HepG2 (cell line): ENCODE measurements around the gene LNPK. TPM values are rescaled to one million over a fixed set of nuclear protein-coding genes. Genes with fewer than 3 reads are reported as not detected.

Experiments
- ATAC-seq: fragments of 200-7000 bp; cut with Tn5 transposase; 3 replicates; pipeline ENCODE4 v1.9.1; 2020; ENCODE audit warnings: mild to moderate bottlenecking, moderate library complexity
- BruUV-seq: library from RNA; stranded (reverse); fragments of 400-500 nt; replicated peaks from 2 replicates; lab custom pipeline; 2021; lab: Mats Ljungman, UMichigan
- CTCF ChIA-PET: fragments of 300-600 bp; formaldehyde crosslinking; extraction: SDS; loops from one replicate; lab custom pipeline; 2021; ENCODE audit warnings: low total read pairs, inconsistent platforms, low intra/inter-chr PET ratio; lab: Yijun Ruan, JAX
- POLR2A ChIA-PET: fragments of 350-600 bp; sonication (Branson Sonifier 250); formaldehyde crosslinking; loops from one replicate; lab custom pipeline; 2020; ENCODE audit warnings: antibody characterized with exemption, inconsistent platforms; lab: Yijun Ruan, JAX
- DNase-seq: peaks from one replicate; pipeline ENCODE4 v3.0.0-alpha.2; 2015; ENCODE audit warnings: low spot score
- FAIRE-seq: peaks from 3 replicates; lab custom pipeline; 2011; peaks lifted over from hg19 to GRCh38; lab: Jason Lieb, UNC
- H2AFZ ChIP-seq: one replicate; pipeline ENCODE4 v1.6.1; 2011; ENCODE audit warnings: low read length, inconsistent platforms
- H3K27ac ChIP-seq: fragments of 300-600 bp; 3 replicates; pipeline ENCODE4 v1.8.0; 2011; ENCODE audit warnings: mixed run types, mild to moderate bottlenecking, mixed read lengths, low read length, inconsistent platforms; ENCODE audit not compliant: insufficient read depth; ENCODE audit errors: extremely low read length
- H3K27me3 ChIP-seq, 2 experiments: fragments of 200-600 bp in 1 of 2; 2 replicates in 1 of 2; 3 replicates in 1 of 2; pipeline versions ENCODE4 v1.6.0 to v1.8.0; 2011; ENCODE audit warnings: low read length in 2 of 2, mild to moderate bottlenecking in 2 of 2, moderate library complexity in 2 of 2, inconsistent platforms in 1 of 2; ENCODE audit not compliant: insufficient read depth in 2 of 2, control insufficient read depth in 1 of 2
- H3K36me3 ChIP-seq, 2 experiments: fragments of 200-600 bp in 1 of 2; replicated peaks in 1 of 2; 2 replicates in 1 of 2; 3 replicates in 1 of 2; pipeline versions ENCODE4 v1.5.1 to v1.8.0; 2011; ENCODE audit warnings: low read length in 2 of 2, inconsistent platforms in 1 of 2; ENCODE audit not compliant: insufficient read depth in 2 of 2, control insufficient read depth in 1 of 2
- H3K4me1 ChIP-seq: 2 replicates; pipeline ENCODE4 v1.5.1; 2012; ENCODE audit warnings: low read length, inconsistent platforms; ENCODE audit not compliant: insufficient read depth
- H3K4me2 ChIP-seq: 2 replicates; pipeline ENCODE4 v1.6.0; 2011; ENCODE audit warnings: low read depth, low read length, inconsistent platforms
- H3K4me3 ChIP-seq, 3 experiments: fragments of 200-600 bp in 1 of 3; sonication (generic), shearing (Covaris generic) in 1 of 3; replicated peaks in 1 of 3; 2 replicates each; pipeline ENCODE4 v1.5.1; 2011 to 2016; ENCODE audit warnings: low read length in 3 of 3, inconsistent platforms in 2 of 3, low read depth in 2 of 3, mild to moderate bottlenecking in 2 of 3, control low read depth in 1 of 3, mixed read lengths in 1 of 3; ENCODE audit not compliant: insufficient read depth in 1 of 3
- H3K79me2 ChIP-seq: one replicate; pipeline ENCODE4 v1.6.1; 2011; ENCODE audit warnings: low read length, inconsistent platforms; ENCODE audit not compliant: insufficient read depth
- H3K9ac ChIP-seq: 2 replicates; pipeline ENCODE4 v1.6.0; 2011; ENCODE audit warnings: mild to moderate bottlenecking, low read depth, low read length, inconsistent platforms; ENCODE audit not compliant: insufficient read depth
- H3K9me3 ChIP-seq: 2 replicates; pipeline ENCODE4 v1.5.1; 2012; ENCODE audit warnings: mild to moderate bottlenecking, low read length
- H4K20me1 ChIP-seq: 2 replicates; pipeline ENCODE4 v1.6.0; 2011; ENCODE audit warnings: inconsistent platforms, mild to moderate bottlenecking, low read length, moderate library complexity; ENCODE audit not compliant: insufficient read depth
- MAFG ChIP-seq: sonication (generic); formaldehyde crosslinking; IDR thresholded peaks from 2 replicates; pipeline ENCODE4 v1.5.1; 2020; ENCODE audit warnings: mild to moderate bottlenecking, missing genetic modification reagents
- NCOA5 ChIP-seq: sonication (generic); formaldehyde crosslinking; IDR thresholded peaks from 2 replicates; pipeline ENCODE4 v1.4.0; 2020; ENCODE audit warnings: missing genetic modification reagents
- NR0B2 ChIP-seq: sonication (generic); formaldehyde crosslinking; IDR thresholded peaks from 2 replicates; pipeline ENCODE4 v1.4.0; 2020; ENCODE audit warnings: mild to moderate bottlenecking, missing genetic modification reagents
- PAXIP1 ChIP-seq: sonication (generic); formaldehyde crosslinking; conservative IDR thresholded peaks from 2 replicates; pipeline ENCODE4 v1.4.0; 2020; ENCODE audit warnings: mild to moderate bottlenecking, missing genetic modification reagents, moderate library complexity
- ZNF10 ChIP-seq: sonication (generic); formaldehyde crosslinking; IDR thresholded peaks from 2 replicates; pipeline ENCODE4 v1.4.0; 2020; ENCODE audit warnings: mild to moderate bottlenecking, low read depth, missing genetic modification reagents, borderline replicate concordance
- ZNF205 ChIP-seq: IDR thresholded peaks from 2 replicates; pipeline ENCODE4 v1.6.1; 2018; ENCODE audit warnings: missing biosample characterization, missing genetic modification reagents
- ZNF510 ChIP-seq: sonication (generic); formaldehyde crosslinking; IDR thresholded peaks from 2 replicates; pipeline ENCODE4 v1.4.0; 2020; ENCODE audit warnings: low read depth, mild to moderate bottlenecking, missing genetic modification reagents
- ZNF562 ChIP-seq: sonication (generic); formaldehyde crosslinking; IDR thresholded peaks from 2 replicates; pipeline ENCODE4 v1.8.0; 2022; ENCODE audit warnings: missing genetic modification reagents, borderline replicate concordance
- ZNF780A ChIP-seq: sonication (generic); formaldehyde crosslinking; IDR thresholded peaks from 2 replicates; pipeline ENCODE4 v1.8.0; 2022; ENCODE audit warnings: mild to moderate bottlenecking, missing genetic modification reagents, moderate library complexity
- WGBS: methylation state at CpG from one replicate; pipeline ENCODE4 v1.1.6; 2017; ENCODE audit warnings: low lambda C conversion rate; 5-methylcytosine and 5-hydroxymethylcytosine counted together
- in situ Hi-C: cut with HindIII; loops from 2 replicates; pipeline ENCODE4 v1.10.0; 2017; ENCODE audit warnings: low pct_unique_long_range_greater_than_20kb; ENCODE audit not compliant: extremely low pct_ligation_motif_present
- intact Hi-C: fragments of 100-400 bp; cut with micrococcal nuclease; formaldehyde crosslinking; loops from one replicate; pipeline ENCODE4 v1.10.0; 2022; ENCODE audit not compliant: unreplicated experiment
- polyA plus RNA-seq, 8 experiments: library from polyadenylated mRNA; depleted of rRNA in 3 of 8; stranded (reverse) in 7 of 8; unstranded in 1 of 8; fragments of >200 nt; fragmentation: Illumina TruSeq in 4 of 8; extraction: Trizol in 4 of 8; gene quantifications; 2 replicates each; pipeline versions ENCODE4 v1.2.1 to v1.2.3, GENCODE V29; 2011 to 2016; ENCODE audit warnings: low read depth in 4 of 8, missing spikeins in 1 of 8, mixed read lengths in 1 of 8; ENCODE audit not compliant: insufficient read depth in 1 of 8
- total RNA-seq, 5 experiments: library from RNA; depleted of rRNA; stranded (reverse); fragments of >200 nt; fragmentation: Illumina TruSeq; extraction: Trizol; gene quantifications; 2 replicates each; pipeline ENCODE4 v1.2.3, GENCODE V29; 2016; ENCODE audit warnings: low read depth in 1 of 5

Gene LNPK
- total and polyA plus RNA-seq, 2 of the 13 experiments (the other 11 are each of a cell fraction or from before 2014, with no cell fraction given), result 25.4 to 26.1 TPM

GRCh38 chr2:175973373-175973772 is 28.7 kb downstream of the LNPK start:
- FAIRE-seq (no peak), DNase-seq (no peak), ATAC-seq (no peak)
- Histone ChIP-seq H3K36me3 (peaks cover 2 to 7% of the 10 kb centered on the region in 2 experiments; a peak in 4 of 5 replicates), H3K4me3 (no peak overlapping the region), H3K79me2 (no peaks in the 10 kb centered on the region), H3K4me2 (no peak overlapping the region), H2AFZ (no peak overlapping the region), H3K4me1 (no peaks in the 10 kb centered on the region), H3K9me3 (no peaks in the 10 kb centered on the region), H3K27ac (no peak overlapping the region), H4K20me1 (no peaks in the 10 kb centered on the region), H3K27me3 (no peaks in the 10 kb centered on the region), H3K9ac (no peak overlapping the region)
- peak; percentile 98; the same call in 1 of the 2 replicates for TF ChIP-seq ZNF510 (CRISPR knock-in tag)
- TF ChIP-seq ZNF10 (CRISPR knock-in tag), result no peak
- intact Hi-C loops (no loop called here), in situ Hi-C loops (no loop called here)
- ChIA-PET POLR2A (no interaction called here), CTCF (no interaction called here)
- 96% methylated on average over 1 of the region's 1 CpG for WGBS
- BruUV-seq, result no TSS peak

- ATAC-seq (no peak), DNase-seq (no peak), FAIRE-seq (no peak)
- H3K36me3 ChIP-seq, result peaks cover 0 to 4% of the 10 kb centered on the region in 2 experiments; a peak in 1 of 5 replicates
- intact Hi-C loops (no loop called here), in situ Hi-C loops (no loop called here)
- no peak overlapping the region for H3K27ac ChIP-seq
- no peak overlapping the region for H3K9ac ChIP-seq
- POLR2A ChIA-PET, result no interaction called here
- TF ChIP-seq ZNF780A (no peak), ZNF562 (CRISPR knock-in tag) (no peak), NCOA5 (CRISPR knock-in tag) (no peak), MAFG (CRISPR knock-in tag) (no peak), PAXIP1 (no peak), NR0B2 (no peak), ZNF205 (CRISPR knock-in tag) (no peak)
- CTCF ChIA-PET, result no interaction called here
- no peaks in the 10 kb centered on the region for H3K27me3 ChIP-seq
- H3K4me3 ChIP-seq, result no peak overlapping the region
- H3K4me2 ChIP-seq, result no peak overlapping the region
- no TSS peak for BruUV-seq
- 97% methylated on average over 3 of the region's 3 CpGs for WGBS
- H3K4me1 ChIP-seq, result no peaks in the 10 kb centered on the region
- no peaks in the 10 kb centered on the region for H3K79me2 ChIP-seq
- H3K9me3 ChIP-seq, result no peaks in the 10 kb centered on the region
- no peak overlapping the region for H2AFZ ChIP-seq
- no peaks in the 10 kb centered on the region for H4K20me1 ChIP-seq
These were observed 35.2 kb downstream of the LNPK start for GRCh38 chr2:175966839-175967238.
